H1 (cell line): ENCODE measurements around the gene RPL28. TPM values are rescaled to one million over a fixed set of nuclear protein-coding genes. Genes with fewer than 3 reads are reported as not detected.

Experiments
- CTCF ChIA-PET: fragments of 300-600 bp; sonication (Branson Sonifier 250); formaldehyde crosslinking; loops from one replicate; lab custom pipeline; 2021; ENCODE audit not compliant: partially characterized antibody; lab: Charles Lee
- POLR2A ChIA-PET: fragments of 300-600 bp; sonication (Branson Sonifier 250); formaldehyde crosslinking; loops from one replicate; lab custom pipeline; 2021; ENCODE audit warnings: inconsistent platforms; ENCODE audit not compliant: partially characterized antibody; lab: Charles Lee
- DNase-seq, 2 experiments: peaks; one replicate each; pipeline versions ENCODE4 v3.0.0 to v3.0.0-alpha.2; 2010 to 2022; ENCODE audit warnings: low spot score in 2 of 2, low read depth in 1 of 2, mixed read lengths in 1 of 2
- FAIRE-seq: peaks from 2 replicates; lab custom pipeline; 2011; peaks lifted over from hg19 to GRCh38; lab: Jason Lieb, UNC
- H2AFZ ChIP-seq: 2 replicates; pipeline ENCODE4 v1.8.1; 2012; ENCODE audit warnings: low read length, inconsistent platforms
- H2AK5ac ChIP-seq: 2 replicates; pipeline ENCODE4 v1.6.1; 2013; ENCODE audit warnings: low read depth, low read length
- H2BK120ac ChIP-seq: replicated peaks from 2 replicates; pipeline ENCODE3; 2013; ENCODE audit warnings: low read depth, low read length, inconsistent platforms
- H2BK12ac ChIP-seq: 2 replicates; pipeline ENCODE4 v1.6.1; 2013; ENCODE audit warnings: low read depth, low read length
- H2BK15ac ChIP-seq: 2 replicates; pipeline ENCODE4 v1.6.1; 2013; ENCODE audit warnings: low read length
- H2BK20ac ChIP-seq: 2 replicates; pipeline ENCODE4 v1.6.1; 2013; ENCODE audit warnings: low read length
- H2BK5ac ChIP-seq: 2 replicates; pipeline ENCODE4 v1.6.1; 2013; ENCODE audit warnings: low read depth, low read length
- H3K14ac ChIP-seq: 2 replicates; pipeline ENCODE4 v1.6.1; 2013; ENCODE audit warnings: inconsistent platforms; ENCODE audit not compliant: insufficient read length
- H3K18ac ChIP-seq: 2 replicates; pipeline ENCODE4 v1.6.1; 2013; ENCODE audit warnings: low read length; ENCODE audit errors: extremely low read depth
- H3K23ac ChIP-seq: 2 replicates; pipeline ENCODE4 v1.6.1; 2013; ENCODE audit warnings: inconsistent platforms; ENCODE audit not compliant: insufficient read length
- H3K23me2 ChIP-seq: 2 replicates; pipeline ENCODE4 v1.6.1; 2013; ENCODE audit warnings: low read depth, low read length
- H3K27ac ChIP-seq: 2 replicates; pipeline ENCODE4 v1.6.1; 2011; ENCODE audit warnings: low read depth, low read length, inconsistent platforms
- H3K27me3 ChIP-seq, 4 experiments: replicated peaks in 1 of 4; 1 replicate in 1 of 4; 2 replicates in 3 of 4; pipeline versions ENCODE4 v1.6.1 to v1.8.1; 2011 to 2013; ENCODE audit warnings: low read length in 3 of 4, mild to moderate bottlenecking in 3 of 4, inconsistent platforms in 2 of 4, mixed read lengths in 2 of 4, moderate library complexity in 1 of 4; ENCODE audit not compliant: control insufficient read depth in 3 of 4, insufficient read depth in 3 of 4; ENCODE audit errors: extremely low read depth in 1 of 4
- H3K36me3 ChIP-seq, 4 experiments: 2 replicates each; pipeline versions ENCODE4 v1.6.1 to v1.8.1; 2011 to 2013; ENCODE audit warnings: mild to moderate bottlenecking in 4 of 4, low read length in 3 of 4, moderate library complexity in 2 of 4, control low read depth in 1 of 4, inconsistent platforms in 1 of 4; ENCODE audit not compliant: insufficient read depth in 4 of 4, control insufficient read depth in 2 of 4
- H3K4ac ChIP-seq: replicated peaks from 2 replicates; pipeline ENCODE3; 2013; ENCODE audit warnings: low read length, low read depth, mixed read lengths, inconsistent platforms; ENCODE audit not compliant: insufficient read length
- H3K4me1 ChIP-seq, 4 experiments: replicated peaks in 1 of 4; 1 replicate in 1 of 4; 2 replicates in 3 of 4; pipeline versions ENCODE4 v1.6.1 to v1.8.1; 2011 to 2013; ENCODE audit warnings: low read length in 3 of 4, inconsistent platforms in 2 of 4, mixed read lengths in 1 of 4; ENCODE audit not compliant: insufficient read depth in 4 of 4, control insufficient read depth in 3 of 4
- H3K4me2 ChIP-seq, 2 experiments: 2 replicates each; pipeline versions ENCODE4 v1.6.1 to v1.8.1; 2011 to 2013; ENCODE audit warnings: low read depth in 2 of 2, low read length in 2 of 2, control low read depth in 1 of 2, inconsistent platforms in 1 of 2, mild to moderate bottlenecking in 1 of 2; ENCODE audit not compliant: insufficient read depth in 1 of 2
- H3K4me3 ChIP-seq, 4 experiments: fragments of 200-600, 300-600 bp in 1 of 4; sonication (generic), shearing (Covaris generic), sonication (Bioruptor Twin) in 1 of 4; 2 replicates each; pipeline versions ENCODE4 v1.5.1 to v1.8.1; 2011 to 2016; ENCODE audit warnings: low read length in 4 of 4, low read depth in 3 of 4, control low read depth in 2 of 4, inconsistent platforms in 2 of 4, mild to moderate bottlenecking in 2 of 4, mixed read lengths in 1 of 4, moderate library complexity in 1 of 4; ENCODE audit not compliant: insufficient read depth in 2 of 4; ENCODE audit errors: extremely low read depth in 1 of 4
- H3K56ac ChIP-seq: replicated peaks from 2 replicates; pipeline ENCODE3; 2013; ENCODE audit warnings: low read depth, mild to moderate bottlenecking, mixed read lengths, low read length, inconsistent platforms; ENCODE audit not compliant: insufficient read length
- H3K79me1 ChIP-seq: 2 replicates; pipeline ENCODE4 v1.6.1; 2013; ENCODE audit warnings: low read depth, low read length, control low read depth
- H3K79me2 ChIP-seq, 2 experiments: 2 replicates each; pipeline versions ENCODE4 v1.6.1 to v1.8.1; 2012 to 2013; ENCODE audit warnings: low read length in 2 of 2, mild to moderate bottlenecking in 2 of 2, inconsistent platforms in 1 of 2; ENCODE audit not compliant: insufficient read depth in 2 of 2, control insufficient read depth in 1 of 2
- H3K9ac ChIP-seq, 4 experiments: replicated peaks in 1 of 4; 1 replicate in 1 of 4; 2 replicates in 3 of 4; pipeline versions ENCODE4 v1.6.1 to v1.8.1; 2011 to 2013; ENCODE audit warnings: low read depth in 3 of 4, low read length in 3 of 4, control low read depth in 2 of 4, mild to moderate bottlenecking in 2 of 4, moderate library complexity in 2 of 4, inconsistent platforms in 1 of 4; ENCODE audit errors: extremely low read depth in 1 of 4
- H3K9me3 ChIP-seq, 2 experiments: 2 replicates each; pipeline versions ENCODE4 v1.6.1 to v1.8.1; 2012 to 2013; ENCODE audit warnings: mild to moderate bottlenecking in 2 of 2, moderate library complexity in 2 of 2, control low read depth in 1 of 2, inconsistent platforms in 1 of 2, low read depth in 1 of 2, low read length in 1 of 2, mixed read lengths in 1 of 2; ENCODE audit not compliant: insufficient read depth in 2 of 2
- H4K20me1 ChIP-seq, 2 experiments: replicated peaks in 1 of 2; 2 replicates each; pipeline versions ENCODE3 to v1.8.1; 2011 to 2013; ENCODE audit warnings: inconsistent platforms in 2 of 2, low read length in 2 of 2, mild to moderate bottlenecking in 1 of 2; ENCODE audit not compliant: insufficient read depth in 2 of 2, control insufficient read depth in 1 of 2
- H4K5ac ChIP-seq: 2 replicates; pipeline ENCODE4 v1.6.1; 2013; ENCODE audit warnings: low read length, low read depth, mixed read lengths, inconsistent platforms; ENCODE audit not compliant: insufficient read length
- H4K8ac ChIP-seq: 2 replicates; pipeline ENCODE4 v1.8.0; 2013; ENCODE audit warnings: mild to moderate bottlenecking, moderate library complexity, low read length, inconsistent platforms; ENCODE audit not compliant: insufficient read depth; ENCODE audit errors: extremely low read depth
- H4K91ac ChIP-seq: replicated peaks from 2 replicates; pipeline ENCODE3; 2013; ENCODE audit warnings: low read length, mixed read lengths, inconsistent platforms; ENCODE audit not compliant: insufficient read length
- CBX8 ChIP-seq: fragments of 300-800, 300-1000 bp; sonication (generic); IDR thresholded peaks from 2 replicates; pipeline ENCODE4 v1.7.1; 2016; ENCODE audit warnings: low read depth, low read length, borderline replicate concordance
- EP300 ChIP-seq, 2 experiments: IDR thresholded peaks; 1 replicate in 1 of 2; 2 replicates in 1 of 2; pipeline ENCODE4 v1.6.1; 2011 to 2012; ENCODE audit warnings: low read depth in 2 of 2, low read length in 2 of 2, mild to moderate bottlenecking in 2 of 2, borderline replicate concordance in 1 of 2, inconsistent platforms in 1 of 2, moderate library complexity in 1 of 2
- JUN ChIP-seq: IDR thresholded peaks from 2 replicates; pipeline ENCODE4 v1.6.1; 2011; ENCODE audit warnings: low read depth, mild to moderate bottlenecking, improper control_type of control experiment, low read length
- POLR2A ChIP-seq, 2 experiments: IDR thresholded peaks; 1 replicate in 1 of 2; 2 replicates in 1 of 2; pipeline ENCODE4 v1.6.1; 2011; ENCODE audit warnings: low read depth in 2 of 2, low read length in 2 of 2, mild to moderate bottlenecking in 2 of 2; ENCODE audit errors: control extremely low read depth in 1 of 2
- POU5F1 ChIP-seq: IDR thresholded peaks from 2 replicates; pipeline ENCODE4 v1.6.1; 2011; ENCODE audit warnings: low read depth, mild to moderate bottlenecking, low read length, moderate library complexity
- RAD21 ChIP-seq, 2 experiments: IDR thresholded peaks in 1 of 2; conservative IDR thresholded peaks in 1 of 2; 2 replicates each; pipeline ENCODE4 v1.6.1; 2011; ENCODE audit warnings: low read depth in 2 of 2, low read length in 2 of 2, improper control_type of control experiment in 1 of 2, inconsistent platforms in 1 of 2, mild to moderate bottlenecking in 1 of 2, moderate library complexity in 1 of 2
- SIRT6 ChIP-seq: IDR thresholded peaks from one replicate; pipeline ENCODE4 v1.7.1; 2012; ENCODE audit warnings: low read length, inconsistent platforms
- TCF12 ChIP-seq: IDR thresholded peaks from 2 replicates; pipeline ENCODE4 v1.6.1; 2011; ENCODE audit warnings: low read depth, mild to moderate bottlenecking, low read length
- WGBS, 2 experiments: shearing (Covaris generic) in 1 of 2; methylation state at CpG; one replicate each; pipeline versions ENCODE4 v1.1.6 to v1.1.7; 2013 to 2015; ENCODE audit warnings: low lambda C conversion rate in 2 of 2, mixed read lengths in 2 of 2, inconsistent platforms in 1 of 2, low coverage in 1 of 2, missing lambda C conversion rate in 1 of 2; ENCODE audit not compliant: insufficient replicate concordance in 2 of 2, insufficient coverage in 1 of 2, insufficient read length in 1 of 2; ENCODE audit errors: extremely low coverage in 1 of 2, missing lambda C conversion rate in 1 of 2; 5-methylcytosine and 5-hydroxymethylcytosine counted together
- polyA plus RNA-seq, 7 experiments: library from polyadenylated mRNA; depleted of rRNA in 3 of 7; stranded (reverse) in 5 of 7; unstranded in 2 of 7; fragments of >200 nt in 5 of 7; fragments of 200-250 nt in 2 of 7; gene quantifications; 1 replicate in 5 of 7; 2 replicates in 1 of 7; 4 replicates in 1 of 7; pipeline versions ENCODE4 v1.2.1 to v1.2.3, GENCODE V29; 2011 to 2013; ENCODE audit warnings: missing spikeins in 2 of 7, mixed read lengths in 2 of 7
- total RNA-seq: library from RNA; stranded (reverse); fragmentation: NEBNext Ultra II Directional; extraction: Animal tissue kit (Norgen Biotek cat#: 25700); gene quantifications from 2 replicates; pipeline ENCODE4 v1.2.1, GENCODE V29; 2021
- TF ChIP-seq, protein P1 (sequence below), 3 experiments: IDR thresholded peaks; 1 replicate in 2 of 3; 2 replicates in 1 of 3; pipeline versions ENCODE4 v1.5.1 to v1.6.1; 2011; ENCODE audit warnings: low read length in 3 of 3, mild to moderate bottlenecking in 3 of 3, inconsistent platforms in 2 of 3, low read depth in 1 of 3, moderate library complexity in 1 of 3; ENCODE audit not compliant: insufficient read depth in 1 of 3; ENCODE audit errors: control extremely low read depth in 1 of 3

RPL28 gene
- total and polyA plus RNA-seq, 2 of the 8 experiments (the other 6 are each of a cell fraction or from before 2014, with no cell fraction given), result 2,123 to 8,402 TPM

DNA sequence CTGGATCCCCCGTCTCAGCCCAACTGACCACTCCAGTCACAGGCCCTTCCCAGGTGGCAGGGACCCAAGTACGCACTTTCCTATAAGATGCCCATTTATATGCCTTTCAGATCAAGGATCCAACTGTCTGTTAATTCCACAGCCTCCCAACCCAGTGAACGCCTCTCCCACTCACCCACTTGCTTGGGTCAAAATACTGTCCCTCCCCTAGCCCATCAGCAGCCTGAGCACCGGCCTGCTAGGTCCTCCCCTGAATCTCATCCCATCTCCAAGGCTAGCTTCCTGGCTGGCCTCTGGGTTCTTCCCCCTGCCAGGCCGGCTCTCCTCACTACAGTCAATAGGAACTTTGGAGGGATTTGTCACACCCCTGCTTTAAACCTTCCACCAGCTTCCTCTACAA lies 19.9 kb downstream of the RPL28 start:
- Histone ChIP-seq H4K20me1 (peaks cover 37 to 40% of the 10 kb centered on the region in 2 experiments), H2AK5ac (no peak overlapping the region), H4K91ac (no peak overlapping the region), H3K23ac (no peak overlapping the region), H3K23me2 (peaks cover 13% of the 10 kb centered on the region), H3K14ac (no peak overlapping the region), H3K56ac (no peak overlapping the region), H3K4me1 (peaks cover 0 to 20% (median 13%) of the 10 kb centered on the region in 4 experiments; a peak in 6 of 7 replicates), H3K27me3 (peaks cover 0 to 3% (median under 1%) of the 10 kb centered on the region in 4 experiments; a peak in 2 of 7 replicates), H3K36me3 (peaks cover 25 to 58% (median 48%) of the 10 kb centered on the region in 4 experiments), H2AFZ (no peak overlapping the region), H4K8ac (no peak overlapping the region), H2BK20ac (no peak overlapping the region), H3K9ac (peak overlapping the region in 1 of 4 experiments; percentile 18; a peak in 3 of 7 replicates), H3K27ac (no peak overlapping the region), H2BK15ac (no peak overlapping the region), H3K4me2 (peak overlapping the region; percentile 88 to 99), H3K4me3 (peak overlapping the region; percentile 27 to 98 (median 72); a peak in 5 of 8 replicates), H3K9me3 (no peaks in the 10 kb centered on the region; a peak in 1 of 4 replicates), H2BK12ac (no peak overlapping the region), H3K79me1 (peaks cover 15% of the 10 kb centered on the region), H4K5ac (no peak overlapping the region), H3K4ac (no peak overlapping the region), H2BK5ac (0 out of 2 replicates have a peak overlapping the region, but pooled peaks have one; percentile 44), H3K79me2 (peaks cover 12 to 33% of the 10 kb centered on the region in 2 experiments), H2BK120ac (no peak overlapping the region), H3K18ac (no peak overlapping the region)
- ChIA-PET POLR2A (interaction anchor here (0.6 to 34.6 kb wide), 23 partner anchors 7 to 265 kb away, joined by 3 to 874 read pairs (median 5); partner anchors contain the start of genes COX6B2, RPL28, TMEM190 and TMEM238), CTCF (interaction anchor here (0.6 to 2.2 kb wide), 5 partner anchors 12 to 114 kb away, joined by 3 to 8 read pairs (median 3); partner anchors contain the start of gene TMEM238)
- FAIRE-seq (no peak), DNase-seq (no peak)
- 92% methylated on average over 5 of the region's 5 CpGs; no CpG with 5 or more reads in 1 of the 2 experiments for WGBS, 2 experiments
- TF ChIP-seq POU5F1, result no peak
- TF ChIP-seq, protein P1, sequence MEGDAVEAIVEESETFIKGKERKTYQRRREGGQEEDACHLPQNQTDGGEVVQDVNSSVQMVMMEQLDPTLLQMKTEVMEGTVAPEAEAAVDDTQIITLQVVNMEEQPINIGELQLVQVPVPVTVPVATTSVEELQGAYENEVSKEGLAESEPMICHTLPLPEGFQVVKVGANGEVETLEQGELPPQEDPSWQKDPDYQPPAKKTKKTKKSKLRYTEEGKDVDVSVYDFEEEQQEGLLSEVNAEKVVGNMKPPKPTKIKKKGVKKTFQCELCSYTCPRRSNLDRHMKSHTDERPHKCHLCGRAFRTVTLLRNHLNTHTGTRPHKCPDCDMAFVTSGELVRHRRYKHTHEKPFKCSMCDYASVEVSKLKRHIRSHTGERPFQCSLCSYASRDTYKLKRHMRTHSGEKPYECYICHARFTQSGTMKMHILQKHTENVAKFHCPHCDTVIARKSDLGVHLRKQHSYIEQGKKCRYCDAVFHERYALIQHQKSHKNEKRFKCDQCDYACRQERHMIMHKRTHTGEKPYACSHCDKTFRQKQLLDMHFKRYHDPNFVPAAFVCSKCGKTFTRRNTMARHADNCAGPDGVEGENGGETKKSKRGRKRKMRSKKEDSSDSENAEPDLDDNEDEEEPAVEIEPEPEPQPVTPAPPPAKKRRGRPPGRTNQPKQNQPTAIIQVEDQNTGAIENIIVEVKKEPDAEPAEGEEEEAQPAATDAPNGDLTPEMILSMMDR (IDR thresholded peaks at IDR 0.05; ENCODE audit: control extremely low read depth in 1 of 3, insufficient read depth in 1 of 3, low read depth in 1 of 3, low read length in 3 of 3), result no peak
- no peak for TF ChIP-seq SIRT6
- TF ChIP-seq CBX8, result no peak
- TF ChIP-seq TCF12, result no peak
- TF ChIP-seq JUN, result no peak
- TF ChIP-seq POLR2A (IDR thresholded peaks at IDR 0.05; ENCODE audit: control extremely low read depth in 1 of 2, low read depth in 2 of 2, low read length in 2 of 2), result no peak
- TF ChIP-seq EP300 (IDR thresholded peaks at IDR 0.05; ENCODE audit: borderline replicate concordance in 1 of 2, low read depth in 2 of 2, low read length in 2 of 2), result no peak
- no peak for TF ChIP-seq RAD21 (IDR thresholded peaks at IDR 0.05 in 1 of 2, conservative IDR thresholded peaks at IDR 0.05 in 1 of 2; ENCODE audit: low read depth in 2 of 2, low read length in 2 of 2)
